ENCODE results near the gene SMTN.
"Not testable (repeated sequence)": the region's sequence is repeated elsewhere in the genome, so short reads cannot be mapped to it uniquely, and the experiment has no call there.

DNA sequence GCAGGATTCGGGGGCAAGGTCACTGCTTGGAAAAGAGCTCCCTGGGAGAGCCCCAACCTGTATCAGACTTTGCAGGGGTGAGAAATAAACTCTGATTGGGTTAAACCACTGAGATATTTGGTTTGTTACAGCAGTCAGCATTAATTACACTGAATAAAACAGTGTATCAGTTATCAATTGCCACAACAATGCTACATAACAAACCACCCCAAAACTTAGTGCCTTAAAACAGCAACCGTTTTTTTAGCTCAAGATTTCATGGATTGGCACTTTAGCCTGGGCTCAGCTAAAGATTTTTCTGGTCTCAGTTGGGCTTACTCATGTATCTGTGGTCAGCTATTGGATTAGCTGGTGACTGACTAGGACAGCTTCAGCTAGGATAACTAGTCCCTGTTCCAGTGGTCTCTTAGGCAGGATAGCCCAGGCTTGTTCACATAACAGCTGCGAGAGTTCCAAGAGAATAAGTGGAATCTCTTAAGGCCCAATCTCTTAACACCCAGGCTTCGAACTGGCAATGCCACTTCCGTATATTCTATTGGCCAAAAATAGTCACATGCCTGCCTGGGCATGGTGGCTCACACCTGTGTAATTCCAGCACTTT, 7.5 kb upstream of the SMTN start:
- not testable (repeated sequence) for TF ChIP-seq CTCF, POLR2A (IDR thresholded peaks at IDR 0.05)

All from body of pancreas (tissue), 4 donors.